HG03442 (cell line): ENCODE measurements around the gene CCDC73.
A peak's percentile ranks its signal among the peaks of the same experiment; 100 is the strongest.
"Not testable (repeated sequence)": the region's sequence is repeated elsewhere in the genome, so short reads cannot be mapped to it uniquely, and the experiment has no call there.

Experiments
- ATAC-seq: cut with Tn5 transposase; IDR thresholded peaks from one replicate; pipeline ENCODE4 v1.9.1; 2021; ENCODE audit warnings: mild to moderate bottlenecking, moderate library complexity; ENCODE audit not compliant: unreplicated experiment

Gene CCDC73

GRCh38 chr11:32809313-32809712 lies 14.9 kb upstream of the CCDC73 start:
- ATAC-seq, result peak; percentile 100

GRCh38 chr11:32796425-32796824 lies 2.0 kb upstream of the CCDC73 start:
- no peak for ATAC-seq

- peak; percentile 72 for ATAC-seq
Observed at GRCh38 chr11:32792948-32793475, 1.4 kb downstream of the CCDC73 start.

GRCh38 chr11:32792111-32792947 lies 2.1 kb downstream of the CCDC73 start:
- ATAC-seq, result peak; percentile 24

DNA sequence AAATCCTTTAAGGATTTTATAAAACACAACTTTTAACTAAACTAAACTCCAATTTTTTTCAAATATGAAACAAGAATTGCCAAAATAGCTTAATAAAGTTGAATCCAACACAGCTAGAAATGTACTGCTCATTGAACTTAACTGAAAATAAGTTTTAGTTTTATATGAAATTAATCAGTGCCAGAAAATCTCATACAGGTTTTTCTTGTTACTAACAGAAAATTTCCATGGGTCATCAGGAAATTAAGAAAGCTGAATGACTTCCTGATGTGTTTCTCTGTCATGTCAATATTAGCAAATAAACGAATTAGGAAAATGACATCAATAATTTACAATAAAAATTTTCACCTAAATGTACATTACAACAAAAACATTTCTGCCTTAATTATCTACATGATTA lies 3.5 kb downstream of the CCDC73 start:
- no peak for ATAC-seq

DNA sequence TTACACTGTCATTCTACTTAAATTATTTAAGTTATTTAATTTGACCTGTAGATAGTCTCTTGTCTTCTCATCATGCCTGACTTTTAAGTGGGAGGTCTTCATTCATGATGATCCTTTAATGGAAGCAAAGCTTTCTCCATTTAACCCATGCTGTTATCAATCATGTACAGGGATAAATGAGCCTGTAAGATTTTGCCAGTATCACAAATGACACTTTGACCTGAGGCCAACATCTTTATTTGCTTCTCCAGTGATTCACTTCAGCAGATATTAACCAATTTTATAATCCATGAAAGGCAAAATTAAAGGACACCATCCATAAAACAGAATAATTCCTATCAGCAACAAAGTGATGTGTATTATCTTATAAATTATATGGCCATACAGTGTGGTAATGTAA lies 7.7 kb downstream of the CCDC73 start:
- no peak for ATAC-seq

DNA sequence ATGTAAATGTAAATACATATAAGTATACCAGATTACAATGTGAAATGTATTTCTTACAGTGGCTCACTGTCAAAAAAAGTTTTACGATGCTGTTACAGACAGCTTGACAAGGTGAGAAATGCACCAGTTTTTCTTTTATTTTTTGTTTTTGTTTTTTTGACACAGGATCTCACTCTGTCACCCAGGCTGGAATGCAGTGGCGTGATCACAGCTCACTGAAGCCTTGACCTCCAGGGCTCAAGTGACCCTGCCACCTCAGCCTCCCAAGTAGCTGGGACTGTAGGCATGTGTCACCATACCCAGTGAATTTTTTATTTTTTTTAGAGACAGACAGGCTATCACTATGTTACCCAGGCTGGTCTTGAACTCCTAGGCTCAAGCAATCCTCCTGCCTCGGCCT lies 9.2 kb downstream of the CCDC73 start:
- no peak for ATAC-seq

DNA sequence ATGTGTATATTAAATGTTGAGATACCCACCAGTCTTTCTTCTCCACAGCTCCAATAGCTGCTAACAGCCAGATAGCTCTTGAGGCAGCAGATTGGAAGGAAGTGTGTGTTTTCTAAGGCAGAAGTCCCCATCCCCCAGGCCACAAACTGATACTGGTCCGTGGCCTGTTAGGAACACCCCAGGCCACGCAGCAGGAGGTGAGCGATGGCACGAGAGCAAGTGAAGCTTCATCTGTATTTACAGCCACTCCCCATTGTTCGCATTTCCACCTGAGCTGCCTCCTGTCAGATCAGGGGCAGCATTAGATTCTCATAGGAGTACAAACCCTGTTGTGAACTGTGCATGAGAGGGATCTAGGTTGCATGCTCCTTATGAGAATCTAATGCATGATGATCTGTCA lies 12.7 kb downstream of the CCDC73 start:
- ATAC-seq, result no peak

DNA sequence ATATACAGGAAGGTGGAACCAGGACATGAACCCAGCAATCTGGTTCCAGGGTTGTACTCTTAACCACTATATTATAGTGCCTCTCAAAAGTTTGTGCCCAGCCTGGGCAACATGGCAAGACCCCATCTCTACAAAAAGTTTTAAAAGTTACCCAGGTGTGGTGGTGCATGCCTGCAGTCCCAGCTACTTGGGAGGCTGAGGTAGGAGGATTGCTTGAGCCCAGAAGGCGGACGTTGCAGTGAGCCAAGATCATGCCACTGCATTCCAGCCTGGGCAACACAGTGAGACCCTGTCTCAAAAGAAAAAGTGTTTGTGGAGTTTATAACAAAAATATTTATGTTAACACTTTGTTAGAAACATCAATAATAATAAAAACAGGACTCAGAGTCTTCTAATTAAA lies 13.6 kb downstream of the CCDC73 start:
- ATAC-seq, result not testable (repeated sequence)

DNA sequence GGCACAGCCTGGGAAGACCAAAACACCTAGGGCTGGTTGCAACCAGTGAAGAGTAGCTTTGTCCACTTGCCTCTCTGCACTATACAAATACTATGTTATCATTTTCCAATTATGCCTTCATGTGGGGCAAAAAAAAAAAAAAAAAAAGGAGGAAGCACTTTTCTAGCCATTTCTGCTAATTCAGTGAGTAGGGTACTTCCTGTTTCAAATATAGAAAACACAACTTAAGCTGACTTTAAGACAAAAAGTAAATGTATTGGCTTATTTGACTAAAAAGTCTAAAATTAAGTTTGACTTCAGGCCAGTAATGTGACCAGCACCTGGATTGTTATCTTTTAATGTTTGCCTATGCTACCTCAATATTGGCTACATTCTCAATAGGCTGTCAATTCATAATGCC lies 15.3 kb downstream of the CCDC73 start:
- no peak for ATAC-seq

DNA sequence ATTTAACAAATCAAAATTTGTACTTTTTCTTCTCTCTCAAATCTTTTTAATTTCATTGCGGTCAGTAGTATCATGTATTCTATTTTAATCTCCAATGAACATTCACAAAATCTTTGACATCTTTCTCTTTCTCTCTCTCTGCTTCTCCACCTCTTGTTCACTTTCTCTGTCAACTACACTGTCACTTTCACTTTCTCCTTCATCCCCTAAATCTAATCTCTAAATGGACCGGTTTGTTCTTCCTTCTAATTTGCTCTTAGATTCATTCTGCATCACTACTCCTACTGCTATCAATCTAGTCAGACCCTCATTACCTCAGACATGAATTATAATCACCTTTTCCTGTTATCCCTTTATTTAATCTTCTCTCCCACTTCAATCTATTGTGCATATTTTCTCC lies 18.6 kb downstream of the CCDC73 start:
- peak; percentile 65 for ATAC-seq

DNA sequence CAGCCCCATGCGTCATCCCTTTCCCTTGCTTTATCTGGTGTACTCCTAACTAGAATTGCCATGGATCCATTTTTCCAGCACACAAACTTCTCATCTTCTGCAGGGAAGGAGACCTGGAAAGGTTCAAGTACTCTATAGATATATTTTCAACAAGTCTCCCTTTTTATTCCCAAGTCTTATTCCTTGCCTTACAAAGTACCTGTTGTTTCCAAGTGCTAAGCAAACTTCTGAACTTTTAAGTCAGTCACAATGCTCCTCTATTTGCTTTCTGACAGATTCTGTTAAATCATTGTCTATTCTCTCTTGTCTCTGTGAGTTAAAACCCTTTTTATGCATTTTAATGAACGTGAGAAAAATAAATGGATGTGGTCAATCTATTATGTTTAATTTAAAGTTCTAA lies 20.4 kb downstream of the CCDC73 start:
- ATAC-seq, result no peak

DNA sequence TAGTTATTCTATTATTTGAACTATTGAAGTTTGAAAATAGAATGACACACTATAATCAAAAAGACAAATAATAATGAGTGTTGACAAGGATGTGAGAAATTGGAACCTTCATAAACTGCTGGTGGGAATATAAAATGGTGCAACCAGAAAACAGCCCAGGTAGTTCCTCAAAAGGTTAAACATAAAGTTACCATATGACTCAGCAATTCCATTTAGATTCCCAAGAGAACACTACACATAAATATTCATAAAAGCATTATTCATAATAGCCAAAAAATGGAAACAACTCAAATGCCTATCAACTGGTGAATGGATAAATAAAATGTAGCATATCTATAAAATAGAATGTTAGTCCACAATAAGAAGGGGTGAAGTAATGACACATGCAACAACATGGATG lies 21.7 kb downstream of the CCDC73 start:
- ATAC-seq, result no peak

GRCh38 chr11:32761774-32762173 lies 32.7 kb downstream of the CCDC73 start:
- not testable (repeated sequence) for ATAC-seq

- no peak for ATAC-seq
Observed at GRCh38 chr11:32758291-32758690, 36.2 kb downstream of the CCDC73 start.

DNA sequence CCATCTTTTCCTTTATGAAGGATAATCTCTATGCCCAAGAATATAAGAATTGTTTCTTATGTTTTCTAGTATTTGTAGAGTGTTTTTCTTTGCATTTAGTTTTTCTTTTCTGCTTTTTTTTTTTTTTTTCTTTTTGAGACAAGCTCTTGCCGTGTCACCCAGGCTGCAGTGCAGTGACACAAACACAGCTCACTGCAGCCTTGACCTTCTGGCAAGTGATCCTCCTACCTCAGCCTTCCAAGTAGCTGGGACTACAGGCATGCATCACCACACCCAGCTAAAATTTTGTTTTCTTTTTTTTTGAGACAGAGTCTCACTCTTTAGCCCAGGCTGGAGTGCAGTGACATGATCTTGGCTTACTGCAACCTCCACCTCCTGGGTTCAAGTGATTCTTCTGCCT lies 41.3 kb downstream of the CCDC73 start:
- ATAC-seq, result not testable (repeated sequence)

DNA sequence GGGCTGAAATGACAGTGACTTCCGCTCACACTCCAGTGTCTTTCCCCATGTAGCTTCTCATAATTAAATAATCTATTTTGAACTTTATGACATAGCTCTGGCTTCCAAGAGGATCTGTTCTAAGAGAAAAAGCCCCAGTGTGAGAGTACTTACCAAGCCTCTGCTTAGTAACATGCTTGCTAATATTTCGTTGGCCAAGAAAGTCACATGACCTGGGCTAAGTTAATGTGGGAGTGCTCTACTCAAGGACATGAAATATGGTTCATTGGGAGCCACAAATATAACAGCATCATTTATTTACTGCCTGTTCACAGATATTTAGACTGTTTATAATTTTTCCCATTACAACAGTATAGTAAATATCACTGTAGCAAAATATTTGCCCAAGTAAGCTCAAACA lies 42.5 kb downstream of the CCDC73 start:
- ATAC-seq, result no peak

- no peak for ATAC-seq
Observed at GRCh38 chr11:32751381-32751780, 43.1 kb downstream of the CCDC73 start.

DNA sequence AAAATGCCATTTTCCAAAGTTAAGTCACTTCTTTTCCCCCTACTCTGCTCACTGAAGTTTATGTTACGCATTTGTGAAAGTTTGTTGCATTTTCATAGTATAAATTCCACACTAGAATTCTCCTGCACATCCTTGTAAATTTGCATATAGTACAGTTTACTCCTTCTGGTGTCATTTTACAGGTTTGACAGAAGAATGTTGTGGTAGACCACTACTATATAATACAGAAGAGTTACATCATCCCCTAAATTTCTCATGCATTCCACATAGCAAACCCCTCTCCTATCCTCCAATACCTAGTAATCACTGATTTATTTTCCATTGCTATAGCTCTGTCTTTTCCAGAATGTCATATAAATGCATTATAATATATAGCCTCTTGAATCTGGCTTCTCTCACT lies 64.5 kb downstream of the CCDC73 start:
- ATAC-seq, result no peak

DNA sequence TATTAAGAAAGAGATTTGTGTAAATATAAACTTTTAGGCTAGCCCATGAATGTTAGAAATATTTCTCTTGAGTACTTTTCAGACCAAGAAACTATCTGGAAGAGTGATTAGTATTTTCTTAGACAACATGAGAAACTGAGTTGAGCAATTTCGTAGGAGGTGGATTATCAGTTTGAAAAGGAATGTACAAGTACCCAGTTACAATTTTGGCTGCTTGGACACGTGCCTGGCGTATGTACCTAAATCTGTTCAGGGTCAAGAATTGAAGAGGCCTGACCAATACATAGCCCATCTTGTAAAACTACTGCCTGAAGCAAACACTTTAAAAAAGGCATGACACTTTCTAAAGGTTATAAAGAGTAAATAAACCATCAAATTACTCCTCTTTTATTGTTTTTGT lies 71.1 kb downstream of the CCDC73 start:
- no peak for ATAC-seq

GRCh38 chr11:32722255-32722654 lies 72.2 kb downstream of the CCDC73 start:
- no peak for ATAC-seq

DNA sequence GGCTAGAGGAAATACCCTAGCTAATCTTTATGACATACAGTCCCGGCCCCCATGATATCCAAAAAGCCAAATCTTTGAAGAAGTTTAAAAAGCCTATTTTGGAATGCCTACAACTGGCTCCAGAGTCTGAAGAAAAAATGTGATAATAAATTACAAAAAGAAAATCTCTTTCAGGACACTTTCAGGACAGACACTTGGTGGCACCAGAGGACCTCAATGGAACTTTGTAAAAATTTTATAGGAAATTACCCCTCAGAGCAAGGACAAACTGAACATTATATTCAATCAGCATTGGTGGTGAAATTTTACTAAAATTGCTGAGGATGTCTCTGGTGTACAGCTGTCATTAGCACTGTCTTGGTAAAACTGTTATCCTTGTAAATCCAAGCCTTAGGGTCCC lies 81.0 kb downstream of the CCDC73 start:
- no peak for ATAC-seq

DNA sequence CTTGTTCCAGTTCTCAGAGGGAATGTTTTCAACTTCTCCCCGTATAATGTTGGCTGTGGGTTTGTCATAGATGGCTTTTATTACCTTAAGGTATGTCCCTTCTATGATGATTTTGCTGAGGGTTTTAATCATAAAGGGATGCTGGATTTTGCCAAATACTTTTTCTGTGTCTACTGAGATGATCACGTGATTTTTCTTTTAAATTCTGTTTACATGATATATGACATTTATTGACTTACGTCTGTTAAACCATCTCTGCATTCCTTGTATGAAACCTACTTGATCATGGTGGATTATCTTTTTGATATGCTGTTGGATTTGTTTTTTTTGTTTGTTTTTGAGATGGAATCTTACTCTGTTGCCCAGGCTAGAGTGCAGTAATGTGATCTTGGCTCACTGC lies 85.5 kb downstream of the CCDC73 start:
- ATAC-seq, result not testable (repeated sequence)
